Regular cardiac myocyte (primary cell): ENCODE results near the gene LTB4R. TPM values are rescaled to one million over a fixed set of nuclear protein-coding genes. Genes with fewer than 3 reads are reported as not detected.

Experiments
- total RNA-seq: library from RNA; depleted of rRNA; stranded (reverse); fragments of >200 nt; gene quantifications from 2 replicates; pipeline ENCODE4 v1.2.3, GENCODE V29; 2014

Gene LTB4R
- 1.5 and 1.7 TPM in 2 replicates for total RNA-seq

GRCh38 chr14:24310646-24311604 is at the start of gene LTB4R:
Gene LTB4R, plus strand, starts transcription at chr14:24311502. Its CDS starts 4,150 bp downstream, at chr14:24315652.

GRCh38 chr14:24262821-24263733 is 48.2 kb upstream of the LTB4R start, which contains the start of gene TGM1:
Gene TGM1, minus strand, starts transcription at chr14:24263177. Its CDS starts 825 bp downstream, at chr14:24262352.

GRCh38 chr14:24271134-24271833 is 40.0 kb upstream of the LTB4R start, which contains the start of gene RABGGTA:
Gene RABGGTA, minus strand, starts transcription at chr14:24271597. Its CDS starts 482 bp downstream, at chr14:24271115.

GRCh38 chr14:24299255-24300191 is 11.8 kb upstream of the LTB4R start, which contains the start of the genes DHRS1 and NOP9:
Gene DHRS1, minus strand, starts transcription at chr14:24299780. Its CDS starts 674 bp downstream, at chr14:24299106.
Gene NOP9, plus strand, starts transcription at chr14:24299850. Its CDS starts 105 bp downstream, at chr14:24299955.

GRCh38 chr14:24307575-24308341 is 3.5 kb upstream of the LTB4R start, which contains the start of gene CIDEB:
Gene CIDEB, minus strand, starts transcription at chr14:24307977. Its CDS starts 119 bp downstream, at chr14:24307858.

GRCh38 chr14:24309538-24310264 is 1.6 kb upstream of the LTB4R start, which contains the start of gene LTB4R2:
Gene LTB4R2, plus strand, starts transcription at chr14:24310140. Its CDS starts 525 bp downstream, at chr14:24310665.

GRCh38 chr14:24334431-24335291 is 23.4 kb downstream of the LTB4R start, which contains the start of gene ADCY4:
Gene ADCY4, minus strand, starts transcription at chr14:24335071. Its CDS starts 419 bp downstream, at chr14:24334652.

GRCh38 chr14:24339284-24340151 is 28.2 kb downstream of the LTB4R start, which contains the start of gene RIPK3:
Gene RIPK3, minus strand, starts transcription at chr14:24339991. Its CDS starts 165 bp downstream, at chr14:24339826.

Other genes starting within 250 kb of the LTB4R start
- gene CPNE6, start 239.9 kb upstream of the LTB4R start, total RNA-seq: not detected in 2 replicates
- 13.4 and 17.2 TPM in 2 replicates for gene PCK2, start 217.2 kb upstream of the LTB4R start, total RNA-seq
- gene DCAF11, start 196.7 kb upstream of the LTB4R start, total RNA-seq: 50.6 and 56.1 TPM in 2 replicates
- gene NRL, start 196.6 kb upstream of the LTB4R start, total RNA-seq: 0.56 and 0.77 TPM in 2 replicates
- not detected in 2 replicates for gene FITM1, start 180.8 kb upstream of the LTB4R start, total RNA-seq
- 69.4 and 88.5 TPM in 2 replicates for gene PSME1, start 175.3 kb upstream of the LTB4R start, total RNA-seq
- 20.6 and 31.1 TPM in 2 replicates for gene EMC9, start 169.9 kb upstream of the LTB4R start, total RNA-seq
- 81.5 and 136 TPM in 2 replicates for gene PSME2, start 164.9 kb upstream of the LTB4R start, total RNA-seq
- 22.6 and 28.8 TPM in 2 replicates for gene RNF31, start 164.0 kb upstream of the LTB4R start, total RNA-seq
- gene IRF9, start 150.2 kb upstream of the LTB4R start, total RNA-seq: 55.5 and 58.9 TPM in 2 replicates
- gene REC8, start 139.4 kb upstream of the LTB4R start, total RNA-seq: 0.56 and 0.77 TPM in 2 replicates
- gene IPO4, start 122.7 kb upstream of the LTB4R start, total RNA-seq: 26.5 and 79.8 TPM in 2 replicates
- gene TM9SF1, start 116.1 kb upstream of the LTB4R start, total RNA-seq: 78.4 and 80.1 TPM in 2 replicates
- under 0.01 TPM in 1 of 2 replicates, not detected in the other for gene TSSK4, start 105.8 kb upstream of the LTB4R start, total RNA-seq
- 23.4 and 25.1 TPM in 2 replicates for gene CHMP4A, start 98.0 kb upstream of the LTB4R start, total RNA-seq
- gene MDP1, start 95.4 kb upstream of the LTB4R start, total RNA-seq: 15.9 and 18.0 TPM in 2 replicates
- 142 and 224 TPM in 2 replicates for gene NEDD8, start 79.1 kb upstream of the LTB4R start, total RNA-seq
- 63.6 and 103 TPM in 2 replicates for gene GMPR2, start 78.6 kb upstream of the LTB4R start, total RNA-seq
- 48.3 and 58.3 TPM in 2 replicates for gene TINF2, start 68.9 kb upstream of the LTB4R start, total RNA-seq
- gene TGM1, start 48.3 kb upstream of the LTB4R start, total RNA-seq: 0.19 and 0.85 TPM in 2 replicates
- gene RABGGTA, start 39.9 kb upstream of the LTB4R start, total RNA-seq: 24.0 and 28.0 TPM in 2 replicates
- 9.0 and 9.9 TPM in 2 replicates for gene DHRS1, start 11.7 kb upstream of the LTB4R start, total RNA-seq
- gene NOP9, start 11.7 kb upstream of the LTB4R start, total RNA-seq: 19.7 and 34.7 TPM in 2 replicates
- gene CIDEB, start 3.5 kb upstream of the LTB4R start, total RNA-seq: 1.5 and 1.7 TPM in 2 replicates
- 1.3 and 3.1 TPM in 2 replicates for gene LTB4R2, start 1.4 kb upstream of the LTB4R start, total RNA-seq
- 5.6 and 15.5 TPM in 2 replicates for gene ADCY4, start 23.6 kb downstream of the LTB4R start, total RNA-seq
- gene RIPK3, start 28.5 kb downstream of the LTB4R start, total RNA-seq: 0.19 and 0.56 TPM in 2 replicates
- gene NFATC4, start 56.7 kb downstream of the LTB4R start, total RNA-seq: 30.3 and 71.0 TPM in 2 replicates
- 3.5 and 6.8 TPM in 2 replicates for gene NYNRIN, start 87.5 kb downstream of the LTB4R start, total RNA-seq
- gene CBLN3, start 118.2 kb downstream of the LTB4R start, total RNA-seq: 1.5 and 5.9 TPM in 2 replicates
- 45.6 and 53.8 TPM in 2 replicates for gene KHNYN, start 118.5 kb downstream of the LTB4R start, total RNA-seq
- gene SDR39U1, start 131.3 kb downstream of the LTB4R start, total RNA-seq: 8.2 and 10.4 TPM in 2 replicates
- not detected in 2 replicates for gene CMA1, start 196.8 kb downstream of the LTB4R start, total RNA-seq